Renal cortical epithelial cell (primary cell): ENCODE data around the gene ZNF98. TPM values are rescaled to one million over a fixed set of nuclear protein-coding genes. Genes with fewer than 3 reads are reported as not detected.

Experiments used
- DNase-seq: peaks from one replicate; pipeline ENCODE4 v3.0.0-alpha.2; 2011; ENCODE audit warnings: low read depth
- total RNA-seq: library from RNA; depleted of rRNA; stranded (reverse); fragments of >200 nt; gene quantifications from 2 replicates; pipeline ENCODE4 v1.2.3, GENCODE V29; 2014

The ZNF98 gene
- 0.17 and 0.55 TPM in 2 replicates for total RNA-seq

- DNase-seq: no peak
Measured at GRCh38 chr19:22422211-22422610, at the start of gene ZNF98. TSS of gene ZNF98 (minus strand) at chr19:22422346. CDS start at chr19:22422224, 122 bp downstream.

GRCh38 chr19:22446605-22447004 is 24.5 kb upstream of the ZNF98 start:
- no peak for DNase-seq

DNA sequence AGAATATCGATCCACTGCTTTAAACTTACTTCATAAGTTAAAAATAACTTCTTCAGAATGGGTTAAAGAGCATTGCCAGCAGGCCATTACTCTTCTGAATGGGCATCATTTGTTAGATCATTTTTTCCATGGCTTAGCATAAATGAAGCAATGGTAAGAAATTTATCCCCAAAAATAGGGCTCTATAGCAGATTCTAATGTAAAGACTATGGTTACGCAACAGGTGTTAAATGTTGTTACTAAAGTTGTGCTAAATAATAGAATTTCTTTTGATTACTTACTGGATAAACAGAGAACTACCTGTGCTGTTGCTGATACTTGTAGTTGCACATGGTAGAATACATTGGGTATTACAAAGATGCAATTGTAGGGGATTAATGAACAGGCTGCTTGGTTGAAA is 15.9 kb upstream of the ZNF98 start:
- DNase-seq: no peak

- DNase-seq: no peak
Measured at GRCh38 chr19:22427960-22428913, 6.1 kb upstream of the ZNF98 start.

GRCh38 chr19:22427547-22427946 is 5.4 kb upstream of the ZNF98 start:
- DNase-seq: no peak

DNA sequence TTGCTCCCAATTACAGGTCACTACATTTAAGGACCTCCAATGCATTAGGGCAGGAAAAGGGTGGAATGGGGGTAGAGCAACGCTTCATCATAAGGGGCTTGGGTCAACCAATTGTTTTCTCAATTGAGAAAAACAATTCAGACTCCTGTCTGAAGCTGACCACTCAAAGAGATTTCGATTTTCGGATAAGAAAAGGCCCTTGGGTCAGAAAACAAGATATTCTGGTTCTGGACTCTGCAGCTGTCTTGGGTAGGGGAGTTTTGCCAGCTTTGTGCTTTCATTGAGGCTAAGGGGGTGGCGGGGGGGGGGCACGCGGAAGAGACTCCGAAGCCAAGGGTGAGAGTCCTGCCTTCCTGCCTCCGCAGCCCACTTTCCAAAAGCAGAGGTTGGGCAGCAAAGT is 4.8 kb upstream of the ZNF98 start:
- no peak for DNase-seq

DNA sequence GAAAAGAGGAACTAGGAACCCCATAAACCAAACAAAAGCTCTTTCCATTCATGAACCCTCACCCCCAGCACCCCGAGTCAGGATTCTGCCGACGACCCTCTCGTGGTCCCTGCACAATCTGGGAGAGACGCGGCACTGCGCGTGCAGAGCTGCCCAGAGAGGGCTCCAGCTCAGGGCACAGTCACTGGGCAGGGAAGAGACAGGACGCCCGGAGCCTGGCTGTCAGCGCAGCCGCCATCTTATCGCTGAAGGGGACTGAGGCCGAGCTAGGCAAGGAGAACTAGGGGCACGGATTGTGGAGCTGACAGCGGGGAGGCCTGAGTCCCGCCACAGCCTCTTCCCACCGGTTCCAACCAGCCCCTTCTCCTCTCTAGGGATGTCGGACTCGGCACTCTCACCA is 349 bp downstream of the ZNF98 start:
- DNase-seq: no peak

DNA sequence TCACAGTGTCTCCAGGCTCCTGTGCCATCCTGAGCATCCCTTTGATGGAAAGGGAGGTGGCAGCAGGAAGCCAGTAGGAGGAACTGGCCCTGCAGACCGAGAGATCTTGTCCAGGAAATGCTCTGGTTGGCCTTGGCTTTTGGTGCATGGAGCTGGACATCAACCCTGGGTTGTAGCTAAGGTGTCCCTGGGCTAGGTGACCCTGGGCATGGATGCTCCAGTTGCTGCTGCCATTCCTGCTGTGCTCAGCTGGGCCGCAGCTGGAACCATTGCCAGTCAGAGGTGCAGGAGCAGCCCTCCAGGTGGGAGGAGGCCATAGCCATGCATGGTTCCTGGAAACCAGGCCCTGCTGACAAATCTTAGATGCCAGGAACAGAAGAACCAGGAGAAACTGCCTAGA is 67.5 kb downstream of the ZNF98 start:
- no peak for DNase-seq

Other genes with a start within 250 kb of the ZNF98 start
- 0.17 and 0.75 TPM in 2 replicates for gene ZNF676, start 225.4 kb downstream of the ZNF98 start, total RNA-seq
- gene ZNF729, start 135.9 kb downstream of the ZNF98 start, total RNA-seq: not detected in 2 replicates
- 0.50 and 1.0 TPM in 2 replicates for gene ZNF492, start 212.0 kb upstream of the ZNF98 start, total RNA-seq